Measurements from ENCODE around the gene DGKG. TPM values are rescaled to one million over a fixed set of nuclear protein-coding genes. Genes with fewer than 3 reads are reported as not detected.

DGKG gene
- total and polyA plus RNA-seq, 7 donors, result 3.6 to 12.1 (median 8.0) TPM

GRCh38 chr3:186316666-186317260 is 45.3 kb downstream of the DGKG start:
- Histone ChIP-seq H3K27ac (no peak overlapping the region), H3K4me3 (no peak overlapping the region), H3K4me1 (no peaks in the 10 kb centered on the region), H3K36me3 (ENCODE audit: insufficient read depth in 1 of 2, low read depth in 1 of 2) (no peaks in the 10 kb centered on the region), H3K9me3 (no peaks in the 10 kb centered on the region), H3K27me3 (ENCODE audit: insufficient read depth in 3 of 3, low read length in 2 of 3) (no peaks in the 10 kb centered on the region)
- DNase-seq (no peak), ATAC-seq (no peak)
- intact Hi-C loops (cut with DNase I), result no loop called here
- TF ChIP-seq CTCF (IDR thresholded peaks at IDR 0.05), result no peak
- WGBS, 3 donors, result 80% methylated on average over 9 of the region's 9 CpGs

- DNase-seq (no peak), ATAC-seq (no peak)
- Histone ChIP-seq H3K4me1 (no peaks in the 10 kb centered on the region), H3K27ac (no peak overlapping the region), H3K4me3 (no peak overlapping the region), H3K36me3 (ENCODE audit: insufficient read depth in 1 of 2, low read depth in 1 of 2) (no peaks in the 10 kb centered on the region), H3K27me3 (ENCODE audit: insufficient read depth in 3 of 3, low read length in 2 of 3) (no peaks in the 10 kb centered on the region), H3K9me3 (no peaks in the 10 kb centered on the region)
- intact Hi-C loops (cut with DNase I), result no loop called here
- no peak for TF ChIP-seq CTCF (IDR thresholded peaks at IDR 0.05)
- 71 to 81% (median 80%) methylated on average over 5 of the region's 5 CpGs for WGBS, 3 donors
Measured at GRCh38 chr3:186315581-186316354, 46.3 kb downstream of the DGKG start.

- H3K27ac ChIP-seq, result no peak overlapping the region
- no peak for ATAC-seq
- 86 to 94% (median 91%) methylated on average over 3 of the region's 3 CpGs for WGBS, 3 donors
- H3K4me1 ChIP-seq, result no peaks in the 10 kb centered on the region
- no peaks in the 10 kb centered on the region for H3K27me3 ChIP-seq (ENCODE audit: insufficient read depth in 3 of 3, low read length in 2 of 3)
- no peaks in the 10 kb centered on the region for H3K36me3 ChIP-seq (ENCODE audit: insufficient read depth in 1 of 2, low read depth in 1 of 2)
- no peak overlapping the region for H3K4me3 ChIP-seq
- TF ChIP-seq CTCF (IDR thresholded peaks at IDR 0.05), result no peak
- no peaks in the 10 kb centered on the region for H3K9me3 ChIP-seq
- DNase-seq, result no peak
- intact Hi-C loops (cut with DNase I), result no loop called here
Measured at GRCh38 chr3:186314896-186315295, 47.1 kb downstream of the DGKG start.

GRCh38 chr3:186311441-186311840 is 50.6 kb downstream of the DGKG start:
- WGBS, 3 donors, result 86 to 95% (median 87%) methylated on average over 3 of the region's 3 CpGs
- no peak for ATAC-seq

More at GRCh38 chr3:186311441-186311840, 50.6 kb downstream of the DGKG start:
- Histone ChIP-seq H3K4me3 (no peak overlapping the region), H3K9me3 (no peaks in the 10 kb centered on the region), H3K4me1 (no peaks in the 10 kb centered on the region), H3K27ac (no peak overlapping the region), H3K36me3 (ENCODE audit: insufficient read depth in 1 of 2, low read depth in 1 of 2) (no peaks in the 10 kb centered on the region), H3K27me3 (ENCODE audit: insufficient read depth in 3 of 3, low read length in 2 of 3) (no peaks in the 10 kb centered on the region)
- TF ChIP-seq CTCF (IDR thresholded peaks at IDR 0.05), result no peak
- intact Hi-C loops (cut with DNase I), result no loop called here
- no peak for DNase-seq

All from psoas muscle (tissue), 8 donors.